Measurements from ENCODE around the gene DRD5. TPM values are rescaled to one million over a fixed set of nuclear protein-coding genes. Genes with fewer than 3 reads are reported as not detected.
"Not testable (repeated sequence)": the region's sequence is repeated elsewhere in the genome, so short reads cannot be mapped to it uniquely, and the experiment has no call there.

Gene DRD5
- total RNA-seq: not detected
- long read RNA-seq: 0 reads

- no peak for ATAC-seq
These were observed at the start of gene DRD5 for GRCh38 chr4:9781343-9782135. Gene DRD5, plus strand, starts transcription at chr4:9781634. Its CDS starts 396 bp downstream, at chr4:9782030.

GRCh38 chr4:9732256-9732655 lies 49.2 kb upstream of the DRD5 start:
- ATAC-seq; intact Hi-C loops (cut with micrococcal nuclease): not testable (repeated sequence)

More at GRCh38 chr4:9781343-9782135, at the start of gene DRD5:
- no peak for DNase-seq
- intact Hi-C loops (cut with micrococcal nuclease): no loop called here

GRCh38 chr4:9735515-9735914 lies 45.9 kb upstream of the DRD5 start:
- ATAC-seq (no peak), DNase-seq (no peak)
- intact Hi-C loops (cut with micrococcal nuclease): no loop called here

More at GRCh38 chr4:9732256-9732655, 49.2 kb upstream of the DRD5 start:
- not testable (repeated sequence) for DNase-seq

GRCh38 chr4:9737280-9737679 lies 44.2 kb upstream of the DRD5 start:
- ATAC-seq; DNase-seq; intact Hi-C loops (cut with micrococcal nuclease): not testable (repeated sequence)

- ATAC-seq; intact Hi-C loops (cut with micrococcal nuclease); DNase-seq: not testable (repeated sequence)
These were observed 37.6 kb upstream of the DRD5 start for GRCh38 chr4:9743789-9744188.

- DNase-seq (no peak), ATAC-seq (no peak)
- intact Hi-C loops (cut with micrococcal nuclease): no loop called here
These were observed 35.7 kb upstream of the DRD5 start for GRCh38 chr4:9745782-9746181.

- intact Hi-C loops (cut with micrococcal nuclease): no loop called here
- no peak for ATAC-seq
These were observed 22.7 kb upstream of the DRD5 start for GRCh38 chr4:9758641-9759317.

GRCh38 chr4:9762823-9763475 lies 18.5 kb upstream of the DRD5 start:
- ATAC-seq (no peak), DNase-seq (no peak)
- intact Hi-C loops (cut with micrococcal nuclease): loop anchor here (5.0 to 10.0 kb wide), 2 partner anchors 132 to 254 kb away; no protein-coding TSS in a partner anchor

More at GRCh38 chr4:9758641-9759317, 22.7 kb upstream of the DRD5 start:
- DNase-seq: no peak

- no peak for ATAC-seq
- intact Hi-C loops (cut with micrococcal nuclease): loop anchor here (5.0 to 10.0 kb wide), 2 partner anchors 131 to 253 kb away; no protein-coding TSS in a partner anchor
- no peak for DNase-seq
These were observed 17.2 kb upstream of the DRD5 start for GRCh38 chr4:9764155-9764696.

- DNase-seq (peak; percentile 31), ATAC-seq (no peak)
- intact Hi-C loops (cut with micrococcal nuclease): loop anchor here (10.0 kb wide), 1 partner anchor 130 kb away; no protein-coding TSS in a partner anchor
These were observed 16.3 kb upstream of the DRD5 start for GRCh38 chr4:9765091-9765490.

- DNase-seq (no peak), ATAC-seq (no peak)
- intact Hi-C loops (cut with micrococcal nuclease): loop anchor here (10.0 kb wide), 1 partner anchor 125 kb away; no protein-coding TSS in a partner anchor
These were observed 12.1 kb upstream of the DRD5 start for GRCh38 chr4:9769321-9769720.

GRCh38 chr4:9771034-9771433 lies 10.4 kb upstream of the DRD5 start:
- DNase-seq (no peak), ATAC-seq (no peak)
- intact Hi-C loops (cut with micrococcal nuclease): no loop called here

GRCh38 chr4:9773471-9773870 lies 8.0 kb upstream of the DRD5 start:
- DNase-seq: no peak
- intact Hi-C loops (cut with micrococcal nuclease): no loop called here
- no peak for ATAC-seq

- ATAC-seq: no peak
- DNase-seq: no peak
- intact Hi-C loops (cut with micrococcal nuclease): no loop called here
These were observed 652 bp downstream of the DRD5 start for GRCh38 chr4:9782136-9782436.

GRCh38 chr4:9785891-9786290 lies 4.5 kb downstream of the DRD5 start:
- intact Hi-C loops (cut with micrococcal nuclease); DNase-seq; ATAC-seq: not testable (repeated sequence)

GRCh38 chr4:9792381-9792780 lies 10.9 kb downstream of the DRD5 start:
- intact Hi-C loops (cut with micrococcal nuclease): no loop called here
- ATAC-seq: no peak
- no peak for DNase-seq

- DNase-seq; ATAC-seq; intact Hi-C loops (cut with micrococcal nuclease): not testable (repeated sequence)
These were observed 15.2 kb downstream of the DRD5 start for GRCh38 chr4:9796641-9797040.

GRCh38 chr4:9800848-9801247 lies 19.4 kb downstream of the DRD5 start:
- no peak for ATAC-seq
- no peak for DNase-seq
- intact Hi-C loops (cut with micrococcal nuclease): no loop called here

GRCh38 chr4:9804918-9805317 lies 23.5 kb downstream of the DRD5 start:
- DNase-seq (no peak), ATAC-seq (no peak)
- intact Hi-C loops (cut with micrococcal nuclease): no loop called here

Data from left ventricle myocardium superior (tissue), 1 donor.